ENCODE measurements around the gene SCYL2.

- TF ChIP-seq PML (IDR thresholded peaks at IDR 0.05; ENCODE audit: low read length) = no peak
- no peak for TF ChIP-seq FOS (IDR thresholded peaks at IDR 0.05; ENCODE audit: borderline replicate concordance, extremely low read depth, insufficient read length)
- TF ChIP-seq MYB (IDR thresholded peaks at IDR 0.05; ENCODE audit: borderline replicate concordance, low read depth, low read length) = no peak
- no peak for TF ChIP-seq MTA3 (IDR thresholded peaks at IDR 0.05; ENCODE audit: borderline replicate concordance, low read length)
- TF ChIP-seq CEBPB (IDR thresholded peaks at IDR 0.05; ENCODE audit: borderline replicate concordance in 1 of 2, low read depth in 2 of 2, low read length in 2 of 2) = no peak
- no peak for TF ChIP-seq RAD21 (IDR thresholded peaks at IDR 0.05; ENCODE audit: insufficient read depth, low read depth, low read length)
- TF ChIP-seq TAF1 (IDR thresholded peaks at IDR 0.05; ENCODE audit: borderline replicate concordance, low read depth, low read length) = no peak
- TF ChIP-seq, protein P1, sequence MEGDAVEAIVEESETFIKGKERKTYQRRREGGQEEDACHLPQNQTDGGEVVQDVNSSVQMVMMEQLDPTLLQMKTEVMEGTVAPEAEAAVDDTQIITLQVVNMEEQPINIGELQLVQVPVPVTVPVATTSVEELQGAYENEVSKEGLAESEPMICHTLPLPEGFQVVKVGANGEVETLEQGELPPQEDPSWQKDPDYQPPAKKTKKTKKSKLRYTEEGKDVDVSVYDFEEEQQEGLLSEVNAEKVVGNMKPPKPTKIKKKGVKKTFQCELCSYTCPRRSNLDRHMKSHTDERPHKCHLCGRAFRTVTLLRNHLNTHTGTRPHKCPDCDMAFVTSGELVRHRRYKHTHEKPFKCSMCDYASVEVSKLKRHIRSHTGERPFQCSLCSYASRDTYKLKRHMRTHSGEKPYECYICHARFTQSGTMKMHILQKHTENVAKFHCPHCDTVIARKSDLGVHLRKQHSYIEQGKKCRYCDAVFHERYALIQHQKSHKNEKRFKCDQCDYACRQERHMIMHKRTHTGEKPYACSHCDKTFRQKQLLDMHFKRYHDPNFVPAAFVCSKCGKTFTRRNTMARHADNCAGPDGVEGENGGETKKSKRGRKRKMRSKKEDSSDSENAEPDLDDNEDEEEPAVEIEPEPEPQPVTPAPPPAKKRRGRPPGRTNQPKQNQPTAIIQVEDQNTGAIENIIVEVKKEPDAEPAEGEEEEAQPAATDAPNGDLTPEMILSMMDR (IDR thresholded peaks at IDR 0.05 in 2 of 3, conservative IDR thresholded peaks at IDR 0.05 in 1 of 3; ENCODE audit: control insufficient read depth in 2 of 3, extremely low read depth in 1 of 3, insufficient read depth in 1 of 3, low read depth in 3 of 3, low read length in 3 of 3) = no peak
- no peak for TF ChIP-seq PKNOX1 (IDR thresholded peaks at IDR 0.05)
- TF ChIP-seq GATAD2B (conservative IDR thresholded peaks at IDR 0.05; ENCODE audit: low read depth) = no peak
Observed at GRCh38 chr12:100221523-100221922, 45.5 kb upstream of the SCYL2 start.

All from GM12878 (cell line).